BJ (cell line): ENCODE results near the gene MID1. TPM values are rescaled to one million over a fixed set of nuclear protein-coding genes. Genes with fewer than 3 reads are reported as not detected.

Experiments
- CTCF ChIA-PET: fragments of 350-600 bp; formaldehyde crosslinking; extraction: SDS; loops from one replicate; lab custom pipeline; 2021; ENCODE audit warnings: antibody characterized with exemption, inconsistent platforms; lab: Yijun Ruan, JAX
- POLR2A ChIA-PET: fragments of 300-600 bp; sonication (Branson Sonifier 250); formaldehyde crosslinking; extraction: SDS; loops from one replicate; lab custom pipeline; 2021; ENCODE audit warnings: antibody characterized with exemption; lab: Charles Lee
- DNase-seq: peaks from one replicate; pipeline ENCODE4 v3.0.0-alpha.2; 2011; ENCODE audit warnings: low read depth
- H3K27me3 ChIP-seq: 2 replicates; pipeline ENCODE4 v1.6.0; 2011; ENCODE audit warnings: low read length; ENCODE audit not compliant: control insufficient read depth, insufficient read depth
- H3K36me3 ChIP-seq: 2 replicates; pipeline ENCODE4 v1.5.1; 2011; ENCODE audit warnings: low read length; ENCODE audit not compliant: control insufficient read depth, insufficient read depth
- H3K4me3 ChIP-seq: 2 replicates; pipeline ENCODE4 v1.5.1; 2011; ENCODE audit warnings: low read depth, mild to moderate bottlenecking, control low read depth, low read length
- CTCF ChIP-seq: IDR thresholded peaks from 2 replicates; pipeline ENCODE4 v1.5.1; 2011; ENCODE audit warnings: low read depth, mild to moderate bottlenecking, control low read depth, inconsistent platforms, low read length, moderate library complexity; ENCODE audit not compliant: insufficient read depth
- polyA plus RNA-seq: library from polyadenylated mRNA; depleted of rRNA; stranded (reverse); fragments of >200 nt; gene quantifications from 2 replicates; pipeline ENCODE4 v1.2.3, GENCODE V29; 2011

The MID1 gene
- polyA plus RNA-seq, 1 experiment, result 42.6 TPM

DNA sequence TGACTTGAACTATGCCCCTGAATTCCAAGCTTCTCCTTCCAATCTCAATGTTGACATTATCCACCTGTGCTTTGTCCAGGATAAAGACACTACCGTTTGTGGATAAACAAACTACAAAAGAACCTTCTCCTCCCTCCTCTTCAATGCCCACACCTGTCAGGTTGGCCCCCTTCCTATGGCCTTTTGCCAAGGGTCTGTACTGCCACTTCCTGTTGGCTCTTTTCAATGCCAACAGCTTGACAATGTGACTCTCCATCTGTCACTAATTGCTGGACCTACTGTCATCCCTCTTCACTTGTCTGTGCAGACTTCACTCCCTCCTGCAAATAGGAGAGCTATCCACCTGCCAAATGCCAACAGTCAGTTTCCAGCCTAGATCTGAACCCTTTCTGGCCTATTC, 35.8 kb upstream of the MID1 start:
- Histone ChIP-seq H3K27me3 (no peaks in the 10 kb centered on the region), H3K36me3 (no peaks in the 10 kb centered on the region), H3K4me3 (no peak overlapping the region)
- ChIA-PET CTCF (interaction anchor here (0.6 to 1.7 kb wide), 2 partner anchors 15 to 668 kb away, joined by 3 read pairs; no protein-coding TSS in a partner anchor), POLR2A (no interaction called here)
- no peak for DNase-seq
- no peak for TF ChIP-seq CTCF

GRCh38 chrX:10654960-10655359, 34.6 kb upstream of the MID1 start:
- H3K4me3 ChIP-seq, result no peak overlapping the region
- DNase-seq, result no peak
- no peak for TF ChIP-seq CTCF
- ChIA-PET CTCF (interaction anchor here (1.7 kb wide), 1 partner anchor 13 kb away, joined by 3 read pairs; no protein-coding TSS in a partner anchor), POLR2A (no interaction called here)
- H3K27me3 ChIP-seq, result no peaks in the 10 kb centered on the region
- no peaks in the 10 kb centered on the region for H3K36me3 ChIP-seq

DNA sequence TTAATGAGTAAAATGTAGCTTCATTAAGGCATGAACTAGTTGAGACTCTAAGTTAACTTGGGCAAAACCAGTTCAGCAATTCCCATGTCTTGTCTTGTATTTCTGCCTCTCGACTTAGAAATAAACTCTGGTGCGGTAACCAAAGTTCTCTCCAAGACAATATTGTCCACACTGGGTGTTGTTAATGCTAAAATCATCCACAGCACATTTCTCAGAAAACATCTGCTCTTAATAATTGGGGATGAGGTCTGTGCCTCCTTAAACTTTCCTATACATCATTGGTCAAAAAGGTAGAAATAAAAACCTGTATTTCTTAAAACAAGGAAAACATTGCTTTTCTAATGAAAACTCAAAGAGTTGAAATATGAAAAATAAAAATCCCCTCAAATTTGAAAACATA, 32.9 kb upstream of the MID1 start:
- TF ChIP-seq CTCF, result no peak
- ChIA-PET POLR2A (no interaction called here), CTCF (no interaction called here)
- no peaks in the 10 kb centered on the region for H3K36me3 ChIP-seq
- DNase-seq, result no peak
- no peak overlapping the region for H3K4me3 ChIP-seq
- H3K27me3 ChIP-seq, result no peaks in the 10 kb centered on the region

- no peak overlapping the region for H3K4me3 ChIP-seq
- ChIA-PET CTCF (interaction anchor here (1.5 kb wide), 1 partner anchor 13 kb away, joined by 3 read pairs; no protein-coding TSS in a partner anchor), POLR2A (no interaction called here)
- no peaks in the 10 kb centered on the region for H3K27me3 ChIP-seq
- TF ChIP-seq CTCF, result no peak
- no peaks in the 10 kb centered on the region for H3K36me3 ChIP-seq
- no peak for DNase-seq
Measured at GRCh38 chrX:10649265-10649664, 28.9 kb upstream of the MID1 start.

- no peaks in the 10 kb centered on the region for H3K36me3 ChIP-seq
- DNase-seq, result peak; percentile 42
- no peak for TF ChIP-seq CTCF
- no peaks in the 10 kb centered on the region for H3K27me3 ChIP-seq
- ChIA-PET CTCF (interaction anchor here (1.0 to 1.5 kb wide), 2 partner anchors 11 to 12 kb away, joined by 3 read pairs; no protein-coding TSS in a partner anchor), POLR2A (no interaction called here)
- H3K4me3 ChIP-seq, result no peak overlapping the region
Measured at GRCh38 chrX:10648614-10649013, 28.2 kb upstream of the MID1 start.
